Astrocyte (in vitro differentiated cells and primary cell): ENCODE results near the gene DAAM2.

Source experiments
- CTCF ChIP-seq: IDR thresholded peaks from 2 replicates; pipeline ENCODE4 v1.5.1; 2011; ENCODE audit warnings: low read depth, mild to moderate bottlenecking, inconsistent platforms, low read length, moderate library complexity; ENCODE audit not compliant: insufficient read depth
- EZH2 ChIP-seq: IDR thresholded peaks from 2 replicates; pipeline ENCODE4 v1.6.1; 2012; ENCODE audit warnings: mild to moderate bottlenecking, low read length, inconsistent platforms; ENCODE audit not compliant: insufficient read depth

DNA sequence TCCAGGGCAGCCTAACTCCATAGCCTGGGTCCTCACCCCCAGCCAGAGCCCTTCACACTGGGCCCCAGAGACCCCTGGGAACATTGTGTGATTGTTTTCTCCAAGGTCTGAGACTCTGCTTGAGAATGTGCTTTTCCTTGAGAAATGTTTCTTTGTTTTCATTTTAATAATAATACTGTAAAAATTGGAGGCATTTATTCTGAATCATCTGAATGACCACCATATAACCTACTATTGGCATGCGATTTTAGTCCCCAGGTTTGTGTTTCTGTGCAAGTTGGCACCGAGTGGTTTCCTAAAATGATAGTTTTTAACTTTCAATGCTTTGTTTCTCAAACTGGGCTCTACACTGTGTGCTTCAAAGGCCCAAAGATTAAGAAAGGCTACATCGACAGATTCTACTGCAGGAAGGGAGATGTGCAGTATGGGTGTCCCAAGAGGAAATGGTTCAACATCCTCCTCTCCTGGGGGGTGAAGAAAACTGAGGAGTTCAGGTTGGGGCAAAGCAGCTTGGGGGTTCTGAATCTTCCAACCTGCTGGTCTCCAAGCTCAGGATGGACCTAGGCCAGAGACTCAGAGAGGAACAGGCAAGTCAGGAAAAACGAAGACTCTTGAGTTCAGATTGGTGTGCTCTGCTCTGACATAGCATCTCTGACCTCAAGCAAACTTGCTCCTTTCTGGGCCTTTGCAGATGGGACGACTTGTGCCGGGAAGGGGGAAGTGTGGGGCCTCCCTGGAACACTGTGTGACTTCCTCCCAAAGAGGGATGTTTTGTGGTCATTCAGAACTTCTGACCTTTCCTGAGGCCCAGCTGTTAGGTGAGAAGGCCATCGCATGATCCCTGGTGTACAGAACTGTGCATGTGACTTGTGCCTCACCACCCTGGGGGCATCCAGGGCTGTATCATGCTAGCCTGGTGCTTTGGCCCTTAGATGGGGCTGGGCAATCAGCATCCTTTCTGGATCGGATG lies 31.0 kb downstream of the DAAM2 start:
- TF ChIP-seq CTCF: no peak
- no peak for TF ChIP-seq EZH2
